ENCODE data around the gene RALGAPA1. TPM values are rescaled to one million over a fixed set of nuclear protein-coding genes. Genes with fewer than 3 reads are reported as not detected.

The RALGAPA1 gene
- total and polyA plus RNA-seq, 4 donors = 4.6 to 38.7 (median 13.4) TPM

- H3K27ac ChIP-seq (ENCODE audit: low read depth in 1 of 2, low read length in 2 of 2) = no peak overlapping the region
- WGBS = 96% methylated on average over 3 of the region's 3 CpGs
- H3K9me3 ChIP-seq (ENCODE audit: control insufficient read depth in 4 of 4, low read length in 3 of 4) = no peaks in the 10 kb centered on the region
- no peaks in the 10 kb centered on the region for H3K4me1 ChIP-seq (ENCODE audit: control insufficient read depth in 4 of 4, insufficient read depth in 4 of 4, low read length in 3 of 4)
- no peaks in the 10 kb centered on the region for H3K27me3 ChIP-seq (ENCODE audit: control insufficient read depth in 4 of 4, insufficient read depth in 4 of 4, low read length in 3 of 4)
- no peak overlapping the region for H3K4me3 ChIP-seq (ENCODE audit: low read depth in 1 of 3, low read length in 3 of 3)
- no peak for DNase-seq (ENCODE audit: low spot score)
- H3K9ac ChIP-seq (ENCODE audit: low read depth in 1 of 2, low read length in 2 of 2) = no peak overlapping the region
- peaks cover 0 to 2% (median 0%) of the 10 kb centered on the region in 4 donors for H3K36me3 ChIP-seq (ENCODE audit: control insufficient read depth in 4 of 4, insufficient read depth in 3 of 4, low read depth in 1 of 4, low read length in 3 of 4)
- TF ChIP-seq FOXA1 (IDR thresholded peaks at IDR 0.05) = no peak
- TF ChIP-seq MAX (IDR thresholded peaks at IDR 0.05) = no peak
- TF ChIP-seq GABPA (IDR thresholded peaks at IDR 0.05 in 1 of 2, conservative IDR thresholded peaks at IDR 0.05 in 1 of 2) = no peak
- no peak for TF ChIP-seq YY1 (IDR thresholded peaks at IDR 0.05)
- no peak for TF ChIP-seq RAD21 (IDR thresholded peaks at IDR 0.05)
- TF ChIP-seq FOXA2 (IDR thresholded peaks at IDR 0.05) = no peak
- no peak for TF ChIP-seq NR2F2 (IDR thresholded peaks at IDR 0.05)
- TF ChIP-seq HNF4A (conservative IDR thresholded peaks at IDR 0.05) = no peak
- TF ChIP-seq EGR1 (IDR thresholded peaks at IDR 0.05; ENCODE audit: low read depth in 2 of 2) = no peak
- no peak for TF ChIP-seq JUND (IDR thresholded peaks at IDR 0.05)
- no peak for TF ChIP-seq CTCF (IDR thresholded peaks at IDR 0.05; ENCODE audit: low read depth, low read length, missing input control)
- TF ChIP-seq ATF3 (IDR thresholded peaks at IDR 0.05) = no peak
- TF ChIP-seq RXRA (IDR thresholded peaks at IDR 0.05) = no peak
- no peak for TF ChIP-seq ZBTB33 (IDR thresholded peaks at IDR 0.05)
- no peak for TF ChIP-seq REST (IDR thresholded peaks at IDR 0.05)
- no peak for TF ChIP-seq TAF1 (conservative IDR thresholded peaks at IDR 0.05)
Measured at GRCh38 chr14:35617500-35617899, 191.6 kb downstream of the RALGAPA1 start.

- Histone ChIP-seq H3K27me3 (ENCODE audit: control insufficient read depth in 4 of 4, insufficient read depth in 4 of 4, low read length in 3 of 4) (no peaks in the 10 kb centered on the region), H3K27ac (ENCODE audit: low read depth in 1 of 2, low read length in 2 of 2) (no peak overlapping the region), H3K4me3 (ENCODE audit: low read depth in 1 of 3, low read length in 3 of 3) (no peak overlapping the region), H3K9me3 (ENCODE audit: control insufficient read depth in 4 of 4, low read length in 3 of 4) (no peaks in the 10 kb centered on the region), H3K4me1 (ENCODE audit: control insufficient read depth in 4 of 4, insufficient read depth in 4 of 4, low read length in 3 of 4) (no peaks in the 10 kb centered on the region), H3K36me3 (ENCODE audit: control insufficient read depth in 4 of 4, insufficient read depth in 3 of 4, low read depth in 1 of 4, low read length in 3 of 4) (peaks cover 2 to 18% (median 9%) of the 10 kb centered on the region in 4 donors), H3K9ac (ENCODE audit: low read depth in 1 of 2, low read length in 2 of 2) (no peak overlapping the region)
- WGBS = 82% methylated on average over 3 of the region's 3 CpGs
- TF ChIP-seq ATF3 (IDR thresholded peaks at IDR 0.05) = no peak
- TF ChIP-seq REST (IDR thresholded peaks at IDR 0.05) = no peak
- TF ChIP-seq ZBTB33 (IDR thresholded peaks at IDR 0.05) = no peak
- no peak for TF ChIP-seq FOXA2 (IDR thresholded peaks at IDR 0.05)
- DNase-seq (ENCODE audit: low spot score) = no peak
Measured at GRCh38 chr14:35607380-35607779, 201.7 kb downstream of the RALGAPA1 start.
